OCI-M1 (cell line): ENCODE results near the gene KIAA0825.

Source experiments
- DNase-seq: peaks from one replicate; lab custom pipeline; 2025; lab: John Stamatoyannopoulos, UW

KIAA0825 gene

GRCh38 chr5:94508461-94509148, 109.8 kb downstream of the KIAA0825 start:
- peak; percentile 28 for DNase-seq

- no peak for DNase-seq
Observed at GRCh38 chr5:94505327-94506068, 112.9 kb downstream of the KIAA0825 start.

- DNase-seq, result no peak
Observed at GRCh38 chr5:94503677-94504076, 114.7 kb downstream of the KIAA0825 start.

- no peak for DNase-seq
Observed at GRCh38 chr5:94501365-94501764, 117.0 kb downstream of the KIAA0825 start.

GRCh38 chr5:94499806-94500205, 118.6 kb downstream of the KIAA0825 start:
- DNase-seq, result no peak

- no peak for DNase-seq
Observed at GRCh38 chr5:94498199-94498598, 120.2 kb downstream of the KIAA0825 start.

- no peak for DNase-seq
Observed at GRCh38 chr5:94485067-94485466, 133.3 kb downstream of the KIAA0825 start.

GRCh38 chr5:94481059-94481458, 137.3 kb downstream of the KIAA0825 start:
- DNase-seq, result no peak

GRCh38 chr5:94480486-94480885, 137.9 kb downstream of the KIAA0825 start:
- DNase-seq, result no peak

- no peak for DNase-seq
Observed at GRCh38 chr5:94473936-94474335, 144.5 kb downstream of the KIAA0825 start.

GRCh38 chr5:94471521-94471920, 146.9 kb downstream of the KIAA0825 start:
- no peak for DNase-seq

GRCh38 chr5:94470802-94471201, 147.6 kb downstream of the KIAA0825 start:
- DNase-seq, result no peak

GRCh38 chr5:94469894-94470329, 148.5 kb downstream of the KIAA0825 start:
- no peak for DNase-seq

- peak; percentile 60 for DNase-seq
Observed at GRCh38 chr5:94467954-94468930, 150.2 kb downstream of the KIAA0825 start.

GRCh38 chr5:94467346-94467953, 151.0 kb downstream of the KIAA0825 start:
- no peak for DNase-seq

GRCh38 chr5:94463739-94464138, 154.7 kb downstream of the KIAA0825 start:
- DNase-seq, result no peak

- peak; percentile 21 for DNase-seq
Observed at GRCh38 chr5:94461131-94461530, 157.3 kb downstream of the KIAA0825 start.

- no peak for DNase-seq
Observed at GRCh38 chr5:94459915-94460314, 158.5 kb downstream of the KIAA0825 start.

GRCh38 chr5:94457788-94458187, 160.6 kb downstream of the KIAA0825 start:
- no peak for DNase-seq

GRCh38 chr5:94445726-94446125, 172.7 kb downstream of the KIAA0825 start:
- DNase-seq, result no peak

GRCh38 chr5:94442991-94443390, 175.4 kb downstream of the KIAA0825 start:
- no peak for DNase-seq

GRCh38 chr5:94442076-94442475, 176.3 kb downstream of the KIAA0825 start:
- DNase-seq, result no peak
